Testis (tissue), 3 donors: Measurements from ENCODE around the gene CDH13. TPM values are rescaled to one million over a fixed set of nuclear protein-coding genes. Genes with fewer than 3 reads are reported as not detected.

Experiments used
- DNase-seq: peaks from one replicate; pipeline ENCODE4 v3.0.0-alpha.2; 2019
- H3K27ac ChIP-seq, 2 donors: fragments of 200-600 bp; sonication (generic); one replicate each; pipeline ENCODE4 v1.5.1; 2019
- H3K27me3 ChIP-seq: fragments of 200-600 bp; sonication (generic); one replicate; pipeline ENCODE4 v1.5.1; 2019
- H3K36me3 ChIP-seq: fragments of 200-600 bp; sonication (generic); one replicate; pipeline ENCODE4 v1.5.1; 2017; ENCODE audit warnings: low read depth; ENCODE audit errors: missing control alignments
- H3K4me1 ChIP-seq: fragments of 200-600 bp; sonication (generic); one replicate; pipeline ENCODE4 v1.5.1; 2019
- H3K4me3 ChIP-seq, 2 donors: fragments of 200-600 bp; sonication (generic); one replicate each; pipeline ENCODE4 v1.5.1; 2017 to 2019
- H3K9me3 ChIP-seq: fragments of 200-600 bp; sonication (generic); one replicate; pipeline ENCODE4 v1.5.1; 2017
- CTCF ChIP-seq, 3 experiments: fragments of 450-650 bp in 2 of 3; fragments of 200-600 bp in 1 of 3; sonication (generic) in 1 of 3; IDR thresholded peaks; one replicate each; pipeline ENCODE4 v1.5.1; 2016 to 2019; ENCODE audit warnings: antibody characterized with exemption in 3 of 3, mild to moderate bottlenecking in 2 of 3, moderate library complexity in 1 of 3
- POLR2A ChIP-seq: fragments of 450-650 bp; IDR thresholded peaks from one replicate; pipeline ENCODE4 v1.6.1; 2017; ENCODE audit warnings: antibody characterized with exemption, mild to moderate bottlenecking, moderate library complexity
- WGBS, 2 donors: methylation state at CpG; one replicate each; pipeline ENCODE4 v1.1.5; 2018; 5-methylcytosine and 5-hydroxymethylcytosine counted together
- intact Hi-C: fragments of 100-400 bp; cut with DNase I; formaldehyde crosslinking; loops from one replicate; pipeline ENCODE4 v1.15.1; 2023; ENCODE audit warnings: low total_unique reads
- polyA plus RNA-seq: library from polyadenylated mRNA; stranded (reverse); fragments of 350-450 nt; fragmentation: Illumina TruSeq; extraction: RNeasy Lipid Tissue Mini Kit (QIAGEN cat#74804); gene quantifications from one replicate; pipeline ENCODE4 v1.2.3, GENCODE V29; 2014; ENCODE audit warnings: low read depth, low replicate concordance; ENCODE audit not compliant: insufficient read depth
- total RNA-seq, 2 donors: library from RNA; depleted of rRNA; stranded (reverse); fragments of >200 nt; gene quantifications; one replicate each; pipeline ENCODE4 v1.2.3, GENCODE V29; 2016

The CDH13 gene
- total and polyA plus RNA-seq, 3 donors from 2014 or later: 1.2 to 11.1 (median 2.0) TPM

DNA sequence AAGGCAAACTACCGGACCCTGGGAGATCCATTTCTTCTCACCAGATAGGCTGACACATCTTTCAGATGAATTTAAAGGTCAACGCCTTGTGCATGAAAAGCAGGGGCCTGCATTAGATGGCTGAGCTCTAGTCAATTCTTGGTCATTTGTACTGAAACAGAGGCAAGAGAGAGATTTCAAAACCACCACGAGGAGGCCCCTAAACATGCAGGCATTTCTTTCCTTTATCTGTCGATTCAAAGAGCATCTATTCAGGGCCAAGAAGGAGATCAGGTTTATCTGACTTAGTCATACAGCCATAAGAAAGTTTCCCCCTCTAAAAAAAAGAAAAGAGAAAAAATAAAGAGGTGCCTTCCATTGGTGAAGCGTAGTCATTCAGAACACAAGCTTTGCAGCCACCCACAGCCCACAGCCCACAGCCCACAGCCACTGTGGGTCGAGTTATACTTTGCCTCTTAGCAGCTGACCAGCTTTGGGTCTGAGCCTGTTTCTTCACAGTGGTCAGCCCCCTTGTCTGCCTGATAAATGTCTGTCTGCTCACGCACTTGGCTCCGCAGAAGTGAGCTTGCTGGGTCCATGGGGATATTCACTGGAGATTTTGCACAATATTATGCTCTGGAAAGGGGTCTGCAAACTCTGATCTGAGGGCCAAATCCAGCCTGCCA, 207.5 kb downstream of the CDH13 start:
- TF ChIP-seq CTCF (IDR thresholded peaks at IDR 0.05) (no peak), POLR2A (no peak)
- H3K36me3 ChIP-seq: no peaks in the 10 kb centered on the region
- DNase-seq: no peak

GRCh38 chr16:82835487-82836155, 208.9 kb downstream of the CDH13 start:
- no peak overlapping the region for H3K27ac ChIP-seq
- no peak overlapping the region for H3K4me3 ChIP-seq
- H3K9me3 ChIP-seq: no peaks in the 10 kb centered on the region
- intact Hi-C loops: no loop called here
- no peak for TF ChIP-seq CTCF (IDR thresholded peaks at IDR 0.05)
- TF ChIP-seq POLR2A: no peak
- 90 to 95% methylated on average over 5 of the region's 5 CpGs for WGBS, 2 donors
- DNase-seq: no peak
- no peaks in the 10 kb centered on the region for H3K4me1 ChIP-seq
- no peaks in the 10 kb centered on the region for H3K27me3 ChIP-seq
- no peaks in the 10 kb centered on the region for H3K36me3 ChIP-seq

More for the DNA sequence above, 207.5 kb downstream of the CDH13 start:
- no peaks in the 10 kb centered on the region for H3K9me3 ChIP-seq
- intact Hi-C loops: no loop called here
- no peak overlapping the region for H3K4me3 ChIP-seq
- no peak overlapping the region for H3K27ac ChIP-seq
- no peaks in the 10 kb centered on the region for H3K4me1 ChIP-seq
- no peaks in the 10 kb centered on the region for H3K27me3 ChIP-seq
- WGBS, 2 donors: 77 to 82% methylated on average over 8 of the region's 8 CpGs

DNA sequence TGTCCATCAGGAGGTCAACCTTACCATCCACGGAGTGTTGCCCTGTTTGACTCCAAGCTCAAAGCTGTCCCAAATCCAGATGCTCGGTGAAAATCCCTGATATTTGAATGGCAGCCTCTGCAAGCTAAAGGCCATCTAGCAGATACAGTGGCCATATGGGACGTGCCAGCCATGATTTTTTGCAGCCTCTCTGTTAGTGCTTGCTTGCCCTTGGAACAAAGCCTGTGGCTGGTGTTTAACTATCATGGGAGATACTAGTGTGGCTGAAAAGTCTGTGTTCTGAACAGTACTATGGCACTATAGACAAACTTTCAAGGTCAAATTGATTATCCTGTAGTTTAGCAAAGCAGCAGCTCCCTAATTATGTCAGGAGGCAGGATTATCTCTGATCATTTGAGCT, 214.3 kb downstream of the CDH13 start:
- H3K27ac ChIP-seq: no peak overlapping the region
- TF ChIP-seq CTCF (IDR thresholded peaks at IDR 0.05) (no peak), POLR2A (no peak)
- WGBS, 2 donors: 63 to 78% methylated on average over 3 of the region's 3 CpGs
- intact Hi-C loops: no loop called here
- DNase-seq: no peak
- H3K9me3 ChIP-seq: no peaks in the 10 kb centered on the region
- no peaks in the 10 kb centered on the region for H3K4me1 ChIP-seq
- no peak overlapping the region for H3K4me3 ChIP-seq
- H3K36me3 ChIP-seq: no peaks in the 10 kb centered on the region
- no peaks in the 10 kb centered on the region for H3K27me3 ChIP-seq

GRCh38 chr16:82843606-82844271, 217.0 kb downstream of the CDH13 start:
- intact Hi-C loops: no loop called here
- H3K4me1 ChIP-seq: no peaks in the 10 kb centered on the region
- no peaks in the 10 kb centered on the region for H3K27me3 ChIP-seq
- DNase-seq: no peak
- WGBS, 2 donors: 48 to 76% methylated on average over 5 of the region's 5 CpGs
- no peak for TF ChIP-seq POLR2A
- no peak for TF ChIP-seq CTCF (IDR thresholded peaks at IDR 0.05)
- H3K36me3 ChIP-seq: no peaks in the 10 kb centered on the region
- no peak overlapping the region for H3K4me3 ChIP-seq
- H3K27ac ChIP-seq: no peak overlapping the region
- H3K9me3 ChIP-seq: no peaks in the 10 kb centered on the region
